ENCODE results near the gene PRDM8. TPM values are rescaled to one million over a fixed set of nuclear protein-coding genes. Genes with fewer than 3 reads are reported as not detected.

PRDM8 gene
- total RNA-seq, 1 donor from 2014 or later = 1.7 TPM

GRCh38 chr4:80208610-80209339, 11.5 kb downstream of the PRDM8 start:
- Histone ChIP-seq H3K9me3 (no peaks in the 10 kb centered on the region), H3K27me3 (peaks cover 30% of the 10 kb centered on the region), H3K4me1 (no peaks in the 10 kb centered on the region), H3K27ac (no peak overlapping the region), H3K36me3 (no peaks in the 10 kb centered on the region), H3K4me3 (no peak overlapping the region)
- no peak for TF ChIP-seq CTCF (IDR thresholded peaks at IDR 0.05)
- ATAC-seq = no peak
- DNase-seq = no peak
- intact Hi-C loops (cut with DNase I) = no loop called here

GRCh38 chr4:80209340-80209701, 12.0 kb downstream of the PRDM8 start:
- no peaks in the 10 kb centered on the region for H3K36me3 ChIP-seq
- peaks cover 26% of the 10 kb centered on the region for H3K27me3 ChIP-seq
- H3K9me3 ChIP-seq = no peaks in the 10 kb centered on the region
- H3K4me3 ChIP-seq = no peak overlapping the region
- no peak for DNase-seq
- no peaks in the 10 kb centered on the region for H3K4me1 ChIP-seq
- no peak overlapping the region for H3K27ac ChIP-seq
- intact Hi-C loops (cut with DNase I) = no loop called here
- TF ChIP-seq CTCF (IDR thresholded peaks at IDR 0.05) = no peak
- no peak for ATAC-seq

- no peak overlapping the region for H3K27ac ChIP-seq
- intact Hi-C loops (cut with DNase I) = no loop called here
Observed at GRCh38 chr4:80210549-80210948, 13.2 kb downstream of the PRDM8 start.

GRCh38 chr4:80213117-80213815, 16.0 kb downstream of the PRDM8 start:
- H3K27me3 ChIP-seq = peaks cover 17% of the 10 kb centered on the region
- H3K4me3 ChIP-seq = no peak overlapping the region
- H3K9me3 ChIP-seq = no peaks in the 10 kb centered on the region
- intact Hi-C loops (cut with DNase I) = no loop called here
- DNase-seq = no peak
- H3K4me1 ChIP-seq = no peaks in the 10 kb centered on the region
- H3K27ac ChIP-seq = no peak overlapping the region
- H3K36me3 ChIP-seq = no peaks in the 10 kb centered on the region
- TF ChIP-seq CTCF (IDR thresholded peaks at IDR 0.05) = no peak
- ATAC-seq = no peak

More at GRCh38 chr4:80210549-80210948, 13.2 kb downstream of the PRDM8 start:
- H3K27me3 ChIP-seq = peaks cover 23% of the 10 kb centered on the region
- DNase-seq (no peak), ATAC-seq (no peak)
- no peaks in the 10 kb centered on the region for H3K4me1 ChIP-seq
- H3K9me3 ChIP-seq = no peaks in the 10 kb centered on the region
- no peak overlapping the region for H3K4me3 ChIP-seq
- no peak for TF ChIP-seq CTCF (IDR thresholded peaks at IDR 0.05)
- H3K36me3 ChIP-seq = no peaks in the 10 kb centered on the region

- H3K4me3 ChIP-seq = no peak overlapping the region
- no peaks in the 10 kb centered on the region for H3K36me3 ChIP-seq
- H3K27ac ChIP-seq = no peak overlapping the region
- no peaks in the 10 kb centered on the region for H3K9me3 ChIP-seq
- peaks cover 22% of the 10 kb centered on the region for H3K27me3 ChIP-seq
- ATAC-seq (peak; percentile 42), DNase-seq (no peak)
- H3K4me1 ChIP-seq = no peaks in the 10 kb centered on the region
- intact Hi-C loops (cut with DNase I) = no loop called here
- peak; percentile 85 for TF ChIP-seq CTCF (IDR thresholded peaks at IDR 0.05)
Observed at GRCh38 chr4:80215449-80216052, 18.2 kb downstream of the PRDM8 start.

All from upper lobe of right lung (tissue), 1 donor.